GM18867 (cell line): ENCODE measurements around the gene GMPR.

Source experiments
- ATAC-seq: cut with Tn5 transposase; IDR thresholded peaks from one replicate; pipeline ENCODE4 v1.9.1; 2021; ENCODE audit warnings: mild to moderate bottlenecking, moderate library complexity; ENCODE audit not compliant: unreplicated experiment

The GMPR gene

GRCh38 chr6:16324606-16325225 lies 86.3 kb downstream of the GMPR start:
- no peak for ATAC-seq

- no peak for ATAC-seq
Measured at GRCh38 chr6:16326531-16326930, 88.1 kb downstream of the GMPR start.

GRCh38 chr6:16326971-16327776 lies 88.8 kb downstream of the GMPR start:
- ATAC-seq = no peak

GRCh38 chr6:16327777-16328325 lies 89.5 kb downstream of the GMPR start:
- no peak for ATAC-seq

- ATAC-seq = no peak
Measured at GRCh38 chr6:16329233-16329632, 90.8 kb downstream of the GMPR start.

GRCh38 chr6:16331384-16332174 lies 93.2 kb downstream of the GMPR start:
- peak; percentile 38 for ATAC-seq

GRCh38 chr6:16332175-16332542 lies 93.8 kb downstream of the GMPR start:
- ATAC-seq = peak; percentile 79

GRCh38 chr6:16333580-16333979 lies 95.2 kb downstream of the GMPR start:
- ATAC-seq = no peak

- ATAC-seq = no peak
Measured at GRCh38 chr6:16334671-16335070, 96.3 kb downstream of the GMPR start.

GRCh38 chr6:16335176-16335575 lies 96.8 kb downstream of the GMPR start:
- ATAC-seq = no peak

GRCh38 chr6:16336056-16336818 lies 97.8 kb downstream of the GMPR start:
- ATAC-seq = no peak

GRCh38 chr6:16336911-16337294 lies 98.5 kb downstream of the GMPR start:
- ATAC-seq = no peak

- ATAC-seq = no peak
Measured at GRCh38 chr6:16337295-16337975, 99.0 kb downstream of the GMPR start.

GRCh38 chr6:16338577-16339264 lies 100.3 kb downstream of the GMPR start:
- no peak for ATAC-seq

GRCh38 chr6:16339265-16339587 lies 100.8 kb downstream of the GMPR start:
- no peak for ATAC-seq

GRCh38 chr6:16343593-16343992 lies 105.2 kb downstream of the GMPR start:
- no peak for ATAC-seq

- no peak for ATAC-seq
Measured at GRCh38 chr6:16344756-16345155, 106.4 kb downstream of the GMPR start.
